Measurements from ENCODE around the gene PHTF1. TPM values are rescaled to one million over a fixed set of nuclear protein-coding genes. Genes with fewer than 3 reads are reported as not detected.

PHTF1 gene
- total RNA-seq = 1 to 10 TPM; 1.5 to 4.8 (median 2.7) TPM

GRCh38 chr1:113759333-113760101, at the start of gene PHTF1:
Gene PHTF1 (minus strand): TSS chr1:113759486. CDS start chr1:113758703, 783 bp downstream.
- peak; percentile 74 to 83 for DNase-seq (ENCODE audit: low spot score in 2 of 2)
- Histone ChIP-seq H3K9me3 (no peaks in the 10 kb centered on the region), H3K4me3 (peak within 1 kb of the TSS; percentile 91), H3K27ac (peak within 1 kb of the TSS; percentile 93), H3K27me3 (no peaks in the 10 kb centered on the region), H3K4me1 (peaks cover 10% of the 10 kb centered on the region), H3K36me3 (peaks cover 2% of the 10 kb centered on the region)
- TF ChIP-seq, protein P1, sequence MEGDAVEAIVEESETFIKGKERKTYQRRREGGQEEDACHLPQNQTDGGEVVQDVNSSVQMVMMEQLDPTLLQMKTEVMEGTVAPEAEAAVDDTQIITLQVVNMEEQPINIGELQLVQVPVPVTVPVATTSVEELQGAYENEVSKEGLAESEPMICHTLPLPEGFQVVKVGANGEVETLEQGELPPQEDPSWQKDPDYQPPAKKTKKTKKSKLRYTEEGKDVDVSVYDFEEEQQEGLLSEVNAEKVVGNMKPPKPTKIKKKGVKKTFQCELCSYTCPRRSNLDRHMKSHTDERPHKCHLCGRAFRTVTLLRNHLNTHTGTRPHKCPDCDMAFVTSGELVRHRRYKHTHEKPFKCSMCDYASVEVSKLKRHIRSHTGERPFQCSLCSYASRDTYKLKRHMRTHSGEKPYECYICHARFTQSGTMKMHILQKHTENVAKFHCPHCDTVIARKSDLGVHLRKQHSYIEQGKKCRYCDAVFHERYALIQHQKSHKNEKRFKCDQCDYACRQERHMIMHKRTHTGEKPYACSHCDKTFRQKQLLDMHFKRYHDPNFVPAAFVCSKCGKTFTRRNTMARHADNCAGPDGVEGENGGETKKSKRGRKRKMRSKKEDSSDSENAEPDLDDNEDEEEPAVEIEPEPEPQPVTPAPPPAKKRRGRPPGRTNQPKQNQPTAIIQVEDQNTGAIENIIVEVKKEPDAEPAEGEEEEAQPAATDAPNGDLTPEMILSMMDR (IDR thresholded peaks at IDR 0.05) = no peak
- TF ChIP-seq POLR2AphosphoS5 (IDR thresholded peaks at IDR 0.05) (peak in 1 of 3 donors; percentile 6), POLR2A (IDR thresholded peaks at IDR 0.05) (peak; percentile 22 to 51)
- under 1% methylated on average over 45 of the region's 47 CpGs for WGBS

DNA sequence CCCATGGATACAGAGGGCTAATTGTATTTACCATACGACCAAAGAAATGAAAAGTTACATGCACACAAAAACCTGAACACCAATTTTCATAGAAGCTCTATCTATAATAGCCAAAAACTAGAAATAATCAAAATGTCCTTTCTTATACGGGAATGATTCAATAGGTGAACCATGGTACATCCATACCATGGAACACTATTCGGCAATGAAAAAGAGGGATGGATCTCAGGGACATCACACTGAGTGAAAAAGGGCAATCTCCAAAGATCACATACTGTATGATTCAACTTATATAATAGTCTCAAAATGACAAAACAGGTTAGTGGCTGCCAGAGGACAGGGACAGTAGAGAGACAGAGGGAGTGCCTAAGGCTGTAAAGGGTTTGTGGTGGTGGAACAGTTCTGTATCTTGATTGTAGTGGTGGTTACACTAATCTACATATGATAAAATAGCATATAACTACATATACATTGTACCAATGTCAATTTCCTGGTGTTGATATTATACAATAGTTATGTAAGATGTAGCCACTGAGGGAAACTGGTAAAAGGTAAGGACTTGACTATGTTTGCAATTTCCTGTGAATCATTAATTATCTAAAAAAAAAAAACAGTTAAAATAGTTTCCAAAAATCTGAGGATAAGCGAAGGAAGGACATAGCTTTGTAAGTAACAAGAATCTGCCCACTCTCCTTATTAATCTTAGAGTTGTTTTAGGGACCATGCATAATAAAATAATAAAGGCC, 49.3 kb upstream of the PHTF1 start:
- WGBS = 92% methylated on average over 4 of the region's 4 CpGs
- Histone ChIP-seq H3K9me3 (no peaks in the 10 kb centered on the region), H3K27me3 (no peaks in the 10 kb centered on the region), H3K4me3 (no peak overlapping the region), H3K36me3 (no peaks in the 10 kb centered on the region), H3K27ac (no peak overlapping the region), H3K4me1 (peaks cover 46% of the 10 kb centered on the region)
- TF ChIP-seq, protein P1 (IDR thresholded peaks at IDR 0.05) = no peak
- TF ChIP-seq POLR2AphosphoS5 (IDR thresholded peaks at IDR 0.05) (no peak), POLR2A (IDR thresholded peaks at IDR 0.05) (no peak), EP300 (IDR thresholded peaks at IDR 0.05) (no peak)
- no peak for DNase-seq (ENCODE audit: low spot score in 2 of 2)

DNA sequence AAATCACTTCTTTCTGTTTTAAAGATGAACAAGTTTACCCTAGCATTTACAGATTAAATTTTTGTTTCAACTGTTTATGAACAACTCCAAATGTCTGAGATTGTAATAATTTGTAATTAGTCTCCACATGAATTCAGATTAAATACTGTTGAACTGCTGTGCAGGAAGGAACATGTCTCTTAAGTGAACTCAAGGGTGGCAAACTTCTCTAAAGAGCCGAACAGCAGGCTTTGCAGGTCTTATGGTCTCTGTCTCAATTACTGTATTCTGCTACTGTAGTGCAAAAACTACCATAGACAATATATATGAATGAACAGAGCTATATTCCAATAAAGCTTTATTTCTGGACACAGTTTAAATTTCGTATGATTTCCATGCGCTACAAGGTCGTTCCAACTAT, 46.4 kb upstream of the PHTF1 start:
- Histone ChIP-seq H3K27me3 (no peaks in the 10 kb centered on the region), H3K36me3 (no peaks in the 10 kb centered on the region), H3K4me3 (no peak overlapping the region), H3K27ac (no peak overlapping the region), H3K4me1 (peaks cover 44% of the 10 kb centered on the region), H3K9me3 (no peaks in the 10 kb centered on the region)
- WGBS = 84% methylated on average over 4 of the region's 4 CpGs
- TF ChIP-seq POLR2A (IDR thresholded peaks at IDR 0.05) (no peak), EP300 (IDR thresholded peaks at IDR 0.05) (no peak), POLR2AphosphoS5 (IDR thresholded peaks at IDR 0.05) (no peak)
- TF ChIP-seq, protein P1 (IDR thresholded peaks at IDR 0.05) = no peak
- no peak for DNase-seq (ENCODE audit: low spot score in 2 of 2)

DNA sequence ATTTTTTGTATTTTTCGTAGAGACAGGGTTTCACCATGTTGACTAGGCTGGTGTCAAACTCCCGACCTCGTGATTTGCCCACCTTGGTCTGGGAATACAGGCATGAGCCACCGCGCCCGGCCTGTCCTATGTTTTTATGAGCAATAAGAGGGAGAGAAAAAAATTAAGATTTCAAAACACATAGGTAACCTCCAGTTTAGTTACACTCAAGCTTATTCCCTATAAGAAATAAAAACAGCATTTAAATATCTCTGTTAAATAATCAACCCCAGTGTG, 45.9 kb upstream of the PHTF1 start:
- Histone ChIP-seq H3K27me3 (no peaks in the 10 kb centered on the region), H3K4me1 (peaks cover 43% of the 10 kb centered on the region), H3K36me3 (no peaks in the 10 kb centered on the region), H3K27ac (no peak overlapping the region), H3K9me3 (no peaks in the 10 kb centered on the region), H3K4me3 (no peak overlapping the region)
- DNase-seq (ENCODE audit: low spot score in 2 of 2) = no peak
- WGBS = 97% methylated on average over 6 of the region's 6 CpGs
- TF ChIP-seq POLR2A (IDR thresholded peaks at IDR 0.05) = no peak
- TF ChIP-seq, protein P1 (IDR thresholded peaks at IDR 0.05) = no peak
- no peak for TF ChIP-seq POLR2AphosphoS5 (IDR thresholded peaks at IDR 0.05)
- no peak for TF ChIP-seq EP300 (IDR thresholded peaks at IDR 0.05)
